ENCODE measurements around the gene LINC01488. TPM values are rescaled to one million over a fixed set of nuclear protein-coding genes. Genes with fewer than 3 reads are reported as not detected.

LINC01488 gene
- total and polyA plus RNA-seq, 2 donors (not counting 1 experiment from before 2014, with no cell fraction given) = not detected

DNA sequence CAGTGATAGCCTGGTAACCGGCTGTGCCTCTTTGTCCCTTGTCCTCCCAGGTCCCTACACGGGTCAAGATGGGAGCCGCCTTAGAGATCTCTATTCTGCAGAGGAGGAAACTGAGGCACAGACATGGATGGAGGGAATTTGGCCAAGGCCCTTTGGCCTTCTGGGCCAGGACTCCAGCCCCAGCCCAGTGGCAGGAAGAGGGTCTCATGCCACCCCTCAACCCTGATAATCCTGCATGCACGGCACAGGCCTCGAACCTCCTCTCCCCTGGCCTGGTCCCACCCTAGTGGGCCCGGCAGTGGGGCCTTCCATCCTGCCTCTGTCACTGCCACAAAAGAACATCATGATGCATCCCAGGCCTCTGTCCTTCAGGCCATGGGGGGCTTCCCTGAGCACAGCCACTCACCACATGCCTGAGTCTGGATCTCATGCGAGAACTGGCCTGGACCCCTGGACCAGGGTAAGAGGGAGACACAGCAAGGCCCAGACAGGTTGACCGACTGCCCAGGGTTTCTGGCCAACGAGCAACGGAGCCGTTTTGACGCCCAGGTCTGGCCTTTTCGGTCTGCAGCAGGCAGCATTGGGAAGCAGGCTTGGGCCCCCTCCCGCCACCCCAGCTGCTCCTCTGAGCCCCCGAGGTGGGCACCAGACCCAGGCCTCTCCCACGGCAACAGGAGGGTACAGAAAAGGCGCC is 6.5 kb downstream of the LINC01488 start:
- ATAC-seq (ENCODE audit: low read depth) (no peak), DNase-seq (no peak)
- ChIA-PET POLR2A (no interaction called here), CTCF (no interaction called here)
- Histone ChIP-seq H3K27ac (ENCODE audit: low read length in 2 of 2) (no peak overlapping the region), H4K20me1 (ENCODE audit: control insufficient read depth, insufficient read depth, low read length, poor library complexity, severe bottlenecking) (no peaks in the 10 kb centered on the region), H3K9me3 (ENCODE audit: control extremely low read depth in 1 of 3, control insufficient read depth in 2 of 3, insufficient read depth in 1 of 3, low read length in 2 of 3) (no peaks in the 10 kb centered on the region), H3K9ac (ENCODE audit: low read length) (no peak overlapping the region), H2AFZ (ENCODE audit: insufficient read depth, low read depth, low read length, poor library complexity, severe bottlenecking) (no peak overlapping the region), H3K79me2 (ENCODE audit: control insufficient read depth, insufficient read depth, low read length) (no peaks in the 10 kb centered on the region), H3K36me3 (replicated peaks in 1 of 2; ENCODE audit: control extremely low read depth in 1 of 2, control insufficient read depth in 1 of 2, extremely low read depth in 1 of 2, insufficient read depth in 2 of 2, low read length in 1 of 2) (no peaks in the 10 kb centered on the region), H3K4me1 (ENCODE audit: control insufficient read depth in 2 of 2, insufficient read depth in 2 of 2, low read length in 2 of 2) (no peaks in the 10 kb centered on the region), H3K27me3 (replicated peaks in 1 of 4; ENCODE audit: control extremely low read depth in 1 of 4, control insufficient read depth in 3 of 4, insufficient read depth in 4 of 4, low read length in 3 of 4) (peaks cover 0 to 2% (median 0%) of the 10 kb centered on the region in 4 experiments), H3K4me3 (ENCODE audit: control extremely low read depth in 1 of 5, extremely low read depth in 1 of 5, insufficient read depth in 1 of 5, low read depth in 2 of 5, low read length in 4 of 5) (no peak overlapping the region), H3K4me2 (replicated peaks; ENCODE audit: low read depth, low read length, poor library complexity, severe bottlenecking) (no peak overlapping the region)
- Mint-ChIP-seq H3K27me3 (peaks cover 5% of the 10 kb centered on the region), H3K4me3 (no peak overlapping the region), H3K4me1 (no peaks in the 10 kb centered on the region), H3K27ac (no peak overlapping the region), H3K9me3 (ENCODE audit: insufficient read depth) (no peaks in the 10 kb centered on the region)
- WGBS (ENCODE audit: insufficient coverage) = 95% methylated on average over 17 of the region's 17 CpGs
- TF ChIP-seq, protein P1, sequence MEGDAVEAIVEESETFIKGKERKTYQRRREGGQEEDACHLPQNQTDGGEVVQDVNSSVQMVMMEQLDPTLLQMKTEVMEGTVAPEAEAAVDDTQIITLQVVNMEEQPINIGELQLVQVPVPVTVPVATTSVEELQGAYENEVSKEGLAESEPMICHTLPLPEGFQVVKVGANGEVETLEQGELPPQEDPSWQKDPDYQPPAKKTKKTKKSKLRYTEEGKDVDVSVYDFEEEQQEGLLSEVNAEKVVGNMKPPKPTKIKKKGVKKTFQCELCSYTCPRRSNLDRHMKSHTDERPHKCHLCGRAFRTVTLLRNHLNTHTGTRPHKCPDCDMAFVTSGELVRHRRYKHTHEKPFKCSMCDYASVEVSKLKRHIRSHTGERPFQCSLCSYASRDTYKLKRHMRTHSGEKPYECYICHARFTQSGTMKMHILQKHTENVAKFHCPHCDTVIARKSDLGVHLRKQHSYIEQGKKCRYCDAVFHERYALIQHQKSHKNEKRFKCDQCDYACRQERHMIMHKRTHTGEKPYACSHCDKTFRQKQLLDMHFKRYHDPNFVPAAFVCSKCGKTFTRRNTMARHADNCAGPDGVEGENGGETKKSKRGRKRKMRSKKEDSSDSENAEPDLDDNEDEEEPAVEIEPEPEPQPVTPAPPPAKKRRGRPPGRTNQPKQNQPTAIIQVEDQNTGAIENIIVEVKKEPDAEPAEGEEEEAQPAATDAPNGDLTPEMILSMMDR (IDR thresholded peaks at IDR 0.05) = no peak
- no peak for TF ChIP-seq EZH2 (IDR thresholded peaks at IDR 0.05; ENCODE audit: borderline replicate concordance, insufficient read depth, low read depth, low read length, poor library complexity, severe bottlenecking)
- intact Hi-C loops (cut with micrococcal nuclease) = no loop called here

DNA sequence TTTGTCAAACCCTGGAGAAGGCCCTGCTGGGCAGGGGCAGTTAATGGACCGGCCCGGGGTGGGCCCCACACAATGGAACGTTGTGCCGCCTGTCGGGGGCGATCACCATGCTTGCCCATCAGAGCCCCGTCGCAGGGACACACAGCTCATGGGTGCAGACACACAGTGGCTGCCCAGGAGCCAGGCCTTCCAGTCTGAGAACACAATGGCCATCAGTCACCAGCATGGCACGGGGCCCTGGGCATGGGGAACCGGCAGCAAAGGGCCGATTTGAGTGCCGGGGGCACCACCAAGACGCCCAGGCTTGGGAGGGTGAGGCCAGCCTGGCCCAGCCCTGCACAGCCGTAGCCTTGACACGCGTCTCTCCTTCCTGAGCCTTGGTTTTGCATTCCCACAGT is 7.1 kb downstream of the LINC01488 start:
- Histone ChIP-seq H3K27ac (ENCODE audit: low read length in 2 of 2) (no peak overlapping the region), H3K4me2 (replicated peaks; ENCODE audit: low read depth, low read length, poor library complexity, severe bottlenecking) (no peak overlapping the region), H3K4me3 (ENCODE audit: control extremely low read depth in 1 of 5, extremely low read depth in 1 of 5, insufficient read depth in 1 of 5, low read depth in 2 of 5, low read length in 4 of 5) (no peak overlapping the region), H4K20me1 (ENCODE audit: control insufficient read depth, insufficient read depth, low read length, poor library complexity, severe bottlenecking) (no peaks in the 10 kb centered on the region), H3K27me3 (replicated peaks in 1 of 4; ENCODE audit: control extremely low read depth in 1 of 4, control insufficient read depth in 3 of 4, insufficient read depth in 4 of 4, low read length in 3 of 4) (peaks cover 0 to 2% (median 0%) of the 10 kb centered on the region in 4 experiments), H3K79me2 (ENCODE audit: control insufficient read depth, insufficient read depth, low read length) (no peaks in the 10 kb centered on the region), H3K4me1 (ENCODE audit: control insufficient read depth in 2 of 2, insufficient read depth in 2 of 2, low read length in 2 of 2) (no peaks in the 10 kb centered on the region), H3K36me3 (replicated peaks in 1 of 2; ENCODE audit: control extremely low read depth in 1 of 2, control insufficient read depth in 1 of 2, extremely low read depth in 1 of 2, insufficient read depth in 2 of 2, low read length in 1 of 2) (no peaks in the 10 kb centered on the region), H3K9ac (ENCODE audit: low read length) (no peak overlapping the region), H3K9me3 (ENCODE audit: control extremely low read depth in 1 of 3, control insufficient read depth in 2 of 3, insufficient read depth in 1 of 3, low read length in 2 of 3) (no peaks in the 10 kb centered on the region), H2AFZ (ENCODE audit: insufficient read depth, low read depth, low read length, poor library complexity, severe bottlenecking) (no peak overlapping the region)
- Mint-ChIP-seq H3K27ac (no peak overlapping the region), H3K4me3 (no peak overlapping the region), H3K27me3 (peaks cover 5% of the 10 kb centered on the region), H3K4me1 (no peaks in the 10 kb centered on the region), H3K9me3 (ENCODE audit: insufficient read depth) (no peaks in the 10 kb centered on the region)
- ChIA-PET CTCF (no interaction called here), POLR2A (no interaction called here)
- intact Hi-C loops (cut with micrococcal nuclease) = no loop called here
- no peak for DNase-seq
- WGBS (ENCODE audit: insufficient coverage) = 92% methylated on average over 16 of the region's 16 CpGs
- TF ChIP-seq, protein P1 (IDR thresholded peaks at IDR 0.05) = no peak
- TF ChIP-seq EZH2 (IDR thresholded peaks at IDR 0.05; ENCODE audit: borderline replicate concordance, insufficient read depth, low read depth, low read length, poor library complexity, severe bottlenecking) = no peak
- no peak for ATAC-seq (ENCODE audit: low read depth)

All from B cell (primary cell).